Stimulated activated memory B cell treated with anti-CD40 and anti-IgM and Interleukin-4, amounts not matched to agents 10 μg/mL and 1 μg/mL and 100 μg/mL, for 72 hours (primary cell): ENCODE data around the gene ERLEC1.
"Not testable (repeated sequence)": the region's sequence is repeated elsewhere in the genome, so short reads cannot be mapped to it uniquely, and the experiment has no call there.

ENCODE experiments used
- ATAC-seq: fragments of 150-1000 bp; cut with Tn5 transposase; 2 replicates; pipeline ENCODE4 v1.10.0; 2021
- H3K27ac Mint-ChIP-seq: one replicate; pipeline ENCODE4 v1.8.0; 2022; ENCODE audit warnings: mild to moderate bottlenecking, mixed read lengths
- H3K27me3 Mint-ChIP-seq: one replicate; pipeline ENCODE4 v1.8.0; 2022; ENCODE audit warnings: mixed read lengths
- H3K36me3 Mint-ChIP-seq: one replicate; pipeline ENCODE4 v1.8.0; 2022; ENCODE audit warnings: mixed read lengths
- H3K4me1 Mint-ChIP-seq: one replicate; pipeline ENCODE4 v1.8.0; 2022; ENCODE audit warnings: mixed read lengths
- H3K4me3 Mint-ChIP-seq: one replicate; pipeline ENCODE4 v1.8.0; 2022; ENCODE audit warnings: mild to moderate bottlenecking, moderate library complexity, mixed read lengths
- H3K9me3 Mint-ChIP-seq: one replicate; pipeline ENCODE4 v1.8.0; 2022; ENCODE audit warnings: mixed read lengths

Gene ERLEC1, protein sequence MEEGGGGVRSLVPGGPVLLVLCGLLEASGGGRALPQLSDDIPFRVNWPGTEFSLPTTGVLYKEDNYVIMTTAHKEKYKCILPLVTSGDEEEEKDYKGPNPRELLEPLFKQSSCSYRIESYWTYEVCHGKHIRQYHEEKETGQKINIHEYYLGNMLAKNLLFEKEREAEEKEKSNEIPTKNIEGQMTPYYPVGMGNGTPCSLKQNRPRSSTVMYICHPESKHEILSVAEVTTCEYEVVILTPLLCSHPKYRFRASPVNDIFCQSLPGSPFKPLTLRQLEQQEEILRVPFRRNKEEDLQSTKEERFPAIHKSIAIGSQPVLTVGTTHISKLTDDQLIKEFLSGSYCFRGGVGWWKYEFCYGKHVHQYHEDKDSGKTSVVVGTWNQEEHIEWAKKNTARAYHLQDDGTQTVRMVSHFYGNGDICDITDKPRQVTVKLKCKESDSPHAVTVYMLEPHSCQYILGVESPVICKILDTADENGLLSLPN

DNA sequence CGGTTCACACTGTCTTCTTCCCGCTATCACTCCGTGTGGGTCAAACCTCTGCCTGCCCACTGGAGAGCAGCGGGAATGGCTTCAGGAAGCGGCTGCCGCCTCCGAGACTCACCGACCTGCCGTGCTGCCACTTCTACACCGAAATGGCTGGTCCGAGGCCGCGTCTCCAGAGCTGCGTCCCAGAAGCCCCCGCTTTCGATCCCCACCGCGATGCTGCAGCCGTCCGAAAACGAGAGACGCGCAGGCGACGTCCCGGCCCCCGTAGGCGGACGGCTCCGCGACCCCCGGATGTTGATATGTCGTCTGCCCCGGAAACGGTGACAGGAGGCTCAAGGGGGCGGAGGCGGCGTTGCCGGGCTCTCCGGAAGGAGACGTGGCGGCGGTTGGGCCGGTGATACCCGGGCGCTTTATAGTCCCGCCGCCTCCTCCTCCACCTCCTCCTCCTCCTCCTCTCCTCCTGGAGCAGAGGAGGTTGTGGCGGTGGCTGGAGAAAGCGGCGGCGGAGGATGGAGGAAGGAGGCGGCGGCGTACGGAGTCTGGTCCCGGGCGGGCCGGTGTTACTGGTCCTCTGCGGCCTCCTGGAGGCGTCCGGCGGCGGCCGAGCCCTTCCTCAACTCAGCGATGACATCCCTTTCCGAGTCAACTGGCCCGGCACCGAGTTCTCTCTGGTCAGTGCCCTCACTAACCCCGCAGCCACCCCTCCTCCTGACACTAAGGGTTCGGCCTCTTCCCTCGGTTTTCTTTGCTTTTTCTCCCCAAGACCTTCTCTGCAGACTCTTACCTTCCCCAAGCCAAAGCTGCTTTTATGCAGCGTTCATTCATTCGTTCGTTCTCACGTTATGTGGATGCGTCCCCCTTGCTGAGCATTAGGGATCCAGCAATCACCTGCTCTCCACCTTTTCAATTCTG lies at the start of gene ERLEC1, which contains the start of gene ASB3:
ERLEC1 (plus strand) TSS at position 340 of the 909 bp plus-strand sequence; CDS start at position 507, 167 bp downstream.
ASB3 (minus strand) TSS at position 249 of the 909 bp plus-strand sequence. CDS start 21,381 bp downstream, outside the sequence.
- no peaks in the 10 kb centered on the region for H3K36me3 Mint-ChIP-seq
- ATAC-seq, result peak; percentile 99
- no peaks in the 10 kb centered on the region for H3K27me3 Mint-ChIP-seq
- peak within 1 kb of the TSS; percentile 93 for H3K4me3 Mint-ChIP-seq
- H3K27ac Mint-ChIP-seq, result peak within 1 kb of the TSS; percentile 87
- no peaks in the 10 kb centered on the region for H3K9me3 Mint-ChIP-seq
- peaks cover 41% of the 10 kb centered on the region for H3K4me1 Mint-ChIP-seq

DNA sequence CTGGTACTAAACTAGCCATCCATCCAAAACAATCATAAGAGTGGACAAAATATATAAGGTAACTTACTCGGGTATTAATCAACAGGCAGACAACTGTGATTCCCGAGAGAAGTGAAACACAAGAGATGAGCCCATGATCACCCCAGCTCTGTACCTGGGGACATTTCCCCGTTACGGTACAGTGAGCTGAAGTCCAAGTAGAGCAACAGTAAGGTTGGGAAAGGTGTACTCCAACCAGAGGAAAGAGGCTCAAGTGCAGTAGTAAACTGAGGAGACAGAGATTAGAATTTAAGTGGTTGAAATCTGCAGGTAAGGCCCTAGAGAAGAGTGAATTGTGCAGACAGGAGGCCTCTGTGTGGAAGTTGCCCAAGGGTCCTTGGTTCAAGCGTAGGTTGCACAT lies 49.8 kb upstream of the ERLEC1 start:
- H3K27me3 Mint-ChIP-seq, result no peaks in the 10 kb centered on the region
- H3K36me3 Mint-ChIP-seq, result peaks cover 50% of the 10 kb centered on the region
- no peak overlapping the region for H3K27ac Mint-ChIP-seq
- no peak overlapping the region for H3K4me3 Mint-ChIP-seq
- no peak for ATAC-seq
- peaks cover 26% of the 10 kb centered on the region for H3K4me1 Mint-ChIP-seq
- no peaks in the 10 kb centered on the region for H3K9me3 Mint-ChIP-seq

DNA sequence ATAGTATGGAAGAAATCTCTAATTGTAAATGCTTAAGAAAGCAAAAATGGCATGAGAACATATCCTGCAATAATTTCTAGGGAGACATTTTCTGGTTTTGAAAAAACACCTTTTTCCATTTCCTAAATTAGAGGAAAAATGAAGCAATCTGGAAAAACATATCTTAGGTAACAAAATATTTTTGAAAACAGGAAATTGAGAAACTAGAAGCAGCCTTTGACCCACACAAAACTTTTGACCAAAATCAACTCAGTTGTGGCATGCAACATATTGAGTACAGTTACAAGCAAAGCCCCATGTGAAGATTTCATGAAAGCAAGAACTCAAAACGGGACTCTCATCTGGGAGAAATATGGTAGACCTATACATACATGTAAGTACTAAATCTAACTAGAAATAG lies 47.8 kb upstream of the ERLEC1 start:
- no peak for ATAC-seq
- Mint-ChIP-seq H3K36me3 (peaks cover 53% of the 10 kb centered on the region), H3K27ac (no peak overlapping the region), H3K4me1 (peaks cover 27% of the 10 kb centered on the region), H3K9me3 (no peaks in the 10 kb centered on the region), H3K4me3 (no peak overlapping the region), H3K27me3 (no peaks in the 10 kb centered on the region)

DNA sequence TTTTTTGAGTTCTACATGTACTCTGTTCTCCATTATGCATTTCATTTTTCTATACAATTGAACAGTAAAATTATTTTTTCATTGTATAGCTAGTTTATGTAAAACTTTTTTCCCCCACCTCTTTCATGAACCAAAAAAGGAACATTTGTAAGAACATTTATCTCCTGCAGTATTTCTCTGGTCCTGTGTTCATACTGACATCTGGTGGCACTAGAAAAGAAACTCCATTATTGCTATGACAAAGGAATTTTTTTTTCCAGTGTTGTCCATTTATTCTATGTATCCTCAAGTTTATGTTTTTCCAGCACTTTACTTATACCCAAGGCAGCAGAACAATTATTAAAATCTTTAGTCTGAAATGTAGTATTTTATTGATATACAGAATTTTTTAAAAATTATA lies 46.7 kb upstream of the ERLEC1 start:
- no peaks in the 10 kb centered on the region for H3K9me3 Mint-ChIP-seq
- H3K4me3 Mint-ChIP-seq, result no peak overlapping the region
- peaks cover 22% of the 10 kb centered on the region for H3K4me1 Mint-ChIP-seq
- no peak for ATAC-seq
- peaks cover 47% of the 10 kb centered on the region for H3K36me3 Mint-ChIP-seq
- H3K27ac Mint-ChIP-seq, result no peak overlapping the region
- H3K27me3 Mint-ChIP-seq, result no peaks in the 10 kb centered on the region

DNA sequence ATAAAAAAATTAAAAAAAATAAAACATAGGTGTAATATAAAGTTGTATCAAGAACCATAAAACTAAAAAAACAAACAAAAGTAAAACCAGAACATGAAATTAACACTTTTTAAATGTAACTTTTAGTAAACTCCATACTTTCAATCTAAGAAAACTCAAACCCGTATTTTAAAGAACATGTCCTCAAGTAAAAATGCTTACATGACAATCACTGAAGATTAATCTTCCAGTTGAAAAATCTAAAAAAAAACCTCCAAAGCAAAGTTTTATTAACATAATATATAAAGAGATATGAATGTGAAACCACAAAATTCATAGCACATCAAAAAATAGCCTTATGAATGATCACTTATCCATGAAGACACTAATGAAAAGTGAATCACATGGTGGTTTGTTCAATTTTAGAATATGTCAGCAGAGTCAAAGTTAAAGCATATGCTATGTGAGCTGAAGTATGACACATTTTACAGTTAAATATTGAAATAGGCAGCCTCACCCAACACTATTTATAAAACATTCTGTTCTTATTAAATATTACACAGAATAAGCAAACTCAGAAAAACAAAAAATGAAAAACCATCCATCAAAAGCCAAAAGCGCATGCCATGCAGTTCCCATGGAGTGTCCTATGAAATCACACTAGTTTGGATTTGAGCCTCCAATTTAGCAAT lies 42.3 kb upstream of the ERLEC1 start:
- no peak overlapping the region for H3K4me3 Mint-ChIP-seq
- H3K27ac Mint-ChIP-seq, result no peak overlapping the region
- H3K9me3 Mint-ChIP-seq, result no peaks in the 10 kb centered on the region
- no peaks in the 10 kb centered on the region for H3K27me3 Mint-ChIP-seq
- ATAC-seq, result no peak
- H3K4me1 Mint-ChIP-seq, result peaks cover 26% of the 10 kb centered on the region
- peaks cover 54% of the 10 kb centered on the region for H3K36me3 Mint-ChIP-seq

DNA sequence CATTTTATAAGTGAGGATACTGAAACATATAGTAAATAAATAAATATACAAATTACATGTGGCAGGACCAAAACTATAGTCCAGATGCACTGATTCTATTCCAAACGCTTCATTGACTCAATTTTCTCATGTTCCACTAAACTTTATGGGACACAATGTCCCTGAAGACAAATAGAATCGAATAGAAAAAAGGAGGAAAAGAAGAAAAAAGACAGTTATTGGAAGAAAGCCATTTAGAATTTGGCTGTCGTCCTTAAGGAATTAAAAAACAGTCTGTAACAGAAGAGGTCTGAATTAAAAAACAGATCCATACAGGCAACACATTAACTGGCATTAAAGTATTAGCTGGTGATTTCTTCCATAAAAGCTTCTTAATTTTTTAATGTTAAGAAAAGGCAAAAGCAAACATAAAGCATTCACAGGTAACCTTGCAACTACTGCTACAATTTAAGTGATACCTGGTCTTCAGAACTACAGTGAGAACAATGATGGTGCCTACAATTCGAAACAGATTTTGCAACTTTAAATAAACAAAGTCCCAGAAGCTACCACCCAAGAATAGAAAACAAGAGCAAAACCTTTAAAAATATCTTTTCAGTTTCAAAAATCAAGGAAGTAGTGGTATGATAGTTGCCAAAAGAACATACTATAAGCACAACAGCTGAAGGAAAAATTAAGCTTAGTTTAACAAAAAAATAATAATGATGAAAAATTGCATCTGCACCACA lies 36.6 kb upstream of the ERLEC1 start:
- peaks cover 20% of the 10 kb centered on the region for H3K4me1 Mint-ChIP-seq
- H3K27ac Mint-ChIP-seq, result peak overlapping the region; percentile 48
- H3K27me3 Mint-ChIP-seq, result no peaks in the 10 kb centered on the region
- ATAC-seq, result no peak
- H3K36me3 Mint-ChIP-seq, result peaks cover 37% of the 10 kb centered on the region
- no peak overlapping the region for H3K4me3 Mint-ChIP-seq
- no peaks in the 10 kb centered on the region for H3K9me3 Mint-ChIP-seq

DNA sequence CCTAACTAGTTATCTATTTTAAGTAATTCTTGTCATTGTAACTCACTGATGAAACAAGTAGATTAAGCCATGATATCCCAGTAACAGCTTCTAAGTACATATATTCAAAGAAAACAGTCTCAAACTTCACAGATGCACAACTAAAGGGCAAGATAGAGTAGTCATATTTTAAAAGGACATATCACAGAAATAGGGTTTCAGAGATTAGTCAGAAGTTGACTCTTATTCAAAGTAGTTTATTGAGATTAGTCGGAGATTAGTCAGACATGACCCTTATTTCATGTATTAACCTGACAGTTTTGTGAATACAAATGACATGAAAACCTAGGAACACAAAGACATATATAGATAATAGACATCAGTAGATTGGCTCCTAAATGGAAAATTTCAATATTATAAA lies 35.1 kb upstream of the ERLEC1 start:
- peaks cover 39% of the 10 kb centered on the region for H3K36me3 Mint-ChIP-seq
- peak; percentile 86 for ATAC-seq
- no peak overlapping the region for H3K4me3 Mint-ChIP-seq
- no peaks in the 10 kb centered on the region for H3K9me3 Mint-ChIP-seq
- no peaks in the 10 kb centered on the region for H3K27me3 Mint-ChIP-seq
- H3K4me1 Mint-ChIP-seq, result peaks cover 16% of the 10 kb centered on the region
- H3K27ac Mint-ChIP-seq, result peak overlapping the region; percentile 20

DNA sequence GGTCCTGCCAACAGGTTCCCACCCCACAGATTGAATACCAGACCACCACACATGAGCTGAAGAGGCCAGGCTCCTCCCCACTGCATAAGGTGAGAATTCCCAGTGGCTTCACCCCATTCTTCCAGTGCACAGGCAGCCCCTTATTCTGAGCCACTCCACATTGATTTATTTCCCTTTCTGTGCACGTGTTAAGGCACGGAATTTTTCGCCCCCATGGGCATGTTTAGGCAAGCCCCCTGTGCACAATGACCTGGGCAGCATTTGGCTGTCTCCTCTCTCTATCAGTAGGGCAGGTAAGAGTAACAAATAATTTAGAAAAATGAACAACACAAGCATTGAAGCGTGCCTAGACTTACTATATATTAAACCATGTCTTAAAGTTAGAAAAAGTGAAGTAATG lies 34.5 kb upstream of the ERLEC1 start:
- no peak for ATAC-seq
- peaks cover 44% of the 10 kb centered on the region for H3K36me3 Mint-ChIP-seq

DNA sequence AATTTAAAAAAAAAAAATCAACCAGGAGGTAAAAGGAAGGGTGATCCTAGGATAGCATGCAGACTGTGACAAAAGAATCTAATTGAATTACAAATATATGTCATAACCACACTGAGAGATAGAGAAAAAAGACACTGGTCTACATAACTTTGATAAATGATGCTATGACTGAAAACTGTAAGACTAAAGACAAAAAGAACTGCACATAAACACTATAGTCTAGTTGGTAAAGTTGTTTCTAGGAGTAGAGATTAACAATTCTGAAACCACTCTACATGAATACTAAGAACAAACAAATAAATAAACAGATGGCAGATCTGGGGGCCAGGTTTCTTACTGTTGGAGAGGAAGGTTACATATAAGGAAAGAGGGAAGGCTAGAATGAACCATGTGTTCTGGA lies 33.8 kb upstream of the ERLEC1 start:
- Mint-ChIP-seq H3K27me3 (no peaks in the 10 kb centered on the region), H3K4me1 (peaks cover 16% of the 10 kb centered on the region), H3K4me3 (no peak overlapping the region), H3K27ac (peak overlapping the region; percentile 20), H3K36me3 (peaks cover 44% of the 10 kb centered on the region), H3K9me3 (no peaks in the 10 kb centered on the region)
- no peak for ATAC-seq

More for the DNA sequence above, 34.5 kb upstream of the ERLEC1 start:
- Mint-ChIP-seq H3K27me3 (no peaks in the 10 kb centered on the region), H3K4me1 (peaks cover 16% of the 10 kb centered on the region), H3K27ac (peak overlapping the region; percentile 20), H3K4me3 (no peak overlapping the region), H3K9me3 (no peaks in the 10 kb centered on the region)

DNA sequence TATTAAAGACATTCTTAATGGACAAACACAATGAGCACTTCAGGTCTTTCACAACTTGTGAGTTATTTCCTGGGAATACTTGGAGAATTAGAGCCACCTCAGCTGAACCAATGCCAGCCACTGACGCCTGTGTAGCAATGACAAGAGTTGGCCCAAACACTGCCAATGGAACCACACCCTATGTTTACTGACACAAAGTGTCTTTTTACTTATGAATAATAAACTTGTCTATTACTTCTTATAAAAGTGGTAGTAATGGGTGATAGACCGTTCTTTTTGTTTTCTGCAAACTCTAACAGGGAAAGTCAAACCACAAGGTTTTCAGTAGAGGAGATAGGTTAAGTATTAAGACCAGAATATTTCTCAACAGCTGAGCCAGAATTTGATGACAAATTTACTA lies 31.7 kb upstream of the ERLEC1 start:
- Mint-ChIP-seq H3K4me3 (no peak overlapping the region), H3K4me1 (peaks cover 16% of the 10 kb centered on the region), H3K9me3 (no peaks in the 10 kb centered on the region), H3K36me3 (peaks cover 35% of the 10 kb centered on the region), H3K27me3 (no peaks in the 10 kb centered on the region), H3K27ac (no peak overlapping the region)
- no peak for ATAC-seq

DNA sequence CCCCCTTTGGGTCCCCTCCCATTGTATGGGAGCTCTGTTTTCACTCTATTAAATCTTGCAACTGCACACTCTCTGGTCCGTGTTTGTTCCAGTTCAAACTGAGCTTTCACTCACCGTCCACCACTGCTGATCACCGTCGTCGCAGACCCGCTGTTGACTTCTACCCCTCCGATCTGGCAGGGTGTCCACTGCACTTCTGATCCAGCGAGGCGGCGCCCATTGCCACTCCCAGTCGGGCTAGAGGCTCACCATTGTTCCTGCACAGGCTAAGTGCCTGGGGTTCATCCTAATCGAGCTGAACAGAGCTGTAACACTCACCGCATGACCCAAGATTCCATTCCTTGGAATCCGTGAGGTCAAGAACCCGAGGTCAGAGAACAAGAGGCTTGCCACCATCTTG lies 30.2 kb upstream of the ERLEC1 start:
- H3K9me3 Mint-ChIP-seq, result no peaks in the 10 kb centered on the region
- H3K4me3 Mint-ChIP-seq, result no peak overlapping the region
- H3K27me3 Mint-ChIP-seq, result no peaks in the 10 kb centered on the region
- no peak overlapping the region for H3K27ac Mint-ChIP-seq
- ATAC-seq, result no peak
- H3K4me1 Mint-ChIP-seq, result peaks cover 13% of the 10 kb centered on the region
- peaks cover 49% of the 10 kb centered on the region for H3K36me3 Mint-ChIP-seq

DNA sequence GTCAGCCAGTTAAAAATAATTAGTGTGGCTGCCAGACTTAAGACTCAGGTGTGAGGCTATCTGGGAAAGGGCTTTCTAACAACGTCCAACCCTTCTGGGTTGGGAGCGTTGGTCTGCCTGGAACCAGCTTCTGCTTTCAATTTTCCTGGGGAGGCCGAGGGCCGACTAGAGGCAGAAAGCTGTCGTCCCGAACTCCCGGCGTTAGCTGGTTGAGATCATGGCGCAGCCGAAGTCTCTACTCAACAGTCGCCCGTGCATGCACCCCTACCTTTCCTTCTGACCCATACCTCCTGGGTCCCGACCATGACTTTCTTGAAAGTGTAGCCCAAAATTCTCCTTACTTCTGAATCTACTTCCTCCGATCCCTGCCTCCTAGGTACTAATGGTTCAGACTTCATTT lies 29.6 kb upstream of the ERLEC1 start:
- H3K4me1 Mint-ChIP-seq, result peaks cover 10% of the 10 kb centered on the region
- H3K9me3 Mint-ChIP-seq, result not testable (repeated sequence)

DNA sequence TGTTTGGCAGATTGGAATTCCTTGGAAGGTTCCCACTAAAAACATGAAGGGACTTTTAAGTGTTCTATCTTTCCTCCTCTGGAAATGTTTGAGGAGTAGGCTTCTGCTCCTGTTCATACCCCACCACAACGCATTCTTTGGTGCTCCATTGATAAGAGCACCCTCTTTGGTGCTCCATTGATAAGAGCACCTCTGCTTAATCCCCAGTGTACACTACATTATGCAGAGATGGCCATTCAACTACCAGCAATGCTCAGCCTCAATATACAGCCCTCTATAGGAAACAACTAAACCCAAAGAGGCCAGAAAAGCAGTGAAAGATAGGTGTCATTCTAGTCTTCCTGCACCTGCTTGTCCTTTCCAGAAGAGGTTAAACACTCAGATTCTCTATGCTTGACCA lies 21.1 kb upstream of the ERLEC1 start:
- ATAC-seq, result no peak
- Mint-ChIP-seq H3K4me1 (peaks cover 18% of the 10 kb centered on the region), H3K27me3 (no peaks in the 10 kb centered on the region), H3K9me3 (no peaks in the 10 kb centered on the region), H3K4me3 (no peak overlapping the region), H3K27ac (no peak overlapping the region), H3K36me3 (peaks cover 27% of the 10 kb centered on the region)

More for the DNA sequence above, 29.6 kb upstream of the ERLEC1 start:
- ATAC-seq, H3K4me3 Mint-ChIP-seq, H3K27ac Mint-ChIP-seq, H3K27me3 Mint-ChIP-seq: not testable (repeated sequence)
- H3K36me3 Mint-ChIP-seq, result peaks cover 54% of the 10 kb centered on the region

DNA sequence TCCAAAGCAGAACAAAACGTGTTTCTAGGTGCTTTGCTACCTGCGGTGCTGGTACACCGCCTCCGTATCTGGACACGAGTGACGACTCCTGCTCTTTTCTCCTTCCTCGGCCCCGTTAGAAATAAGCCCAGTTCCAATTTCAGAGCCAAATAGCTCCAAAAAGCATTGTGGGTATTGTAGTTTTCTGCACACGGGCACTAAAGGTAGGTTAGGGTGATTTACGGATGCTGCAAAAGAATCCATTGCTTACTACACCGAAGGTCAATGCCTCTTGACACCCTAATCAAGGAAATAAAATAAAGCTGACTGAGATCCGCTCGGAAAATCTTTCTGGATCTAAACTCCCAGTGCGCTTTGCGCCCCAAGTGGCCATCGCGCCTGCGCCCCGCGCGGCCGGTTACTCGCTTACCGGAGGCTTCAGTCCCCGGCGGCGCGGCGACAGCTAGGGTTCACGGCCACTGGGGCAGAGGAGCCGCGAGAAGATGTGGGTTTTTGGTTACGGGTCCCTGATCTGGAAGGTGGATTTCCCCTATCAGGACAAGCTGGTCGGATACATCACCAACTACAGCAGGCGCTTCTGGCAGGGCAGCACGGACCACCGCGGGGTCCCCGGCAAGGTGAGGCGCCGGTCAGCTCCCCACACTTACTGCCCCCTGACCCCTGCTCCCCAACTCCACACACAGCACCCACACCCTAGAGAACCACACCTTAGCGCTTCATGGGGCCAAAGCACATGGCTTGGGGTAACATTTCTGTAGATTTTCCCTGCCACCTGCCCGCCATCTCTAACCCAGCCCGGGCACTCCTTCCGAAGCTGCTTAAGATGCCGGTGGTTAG lies 19.2 kb upstream of the ERLEC1 start, which contains the start of gene CHAC2:
CHAC2 (plus strand) TSS at position 400 of the 837 bp plus-strand sequence; CDS start at position 483, 83 bp downstream.
- H3K27ac Mint-ChIP-seq, result peak within 1 kb of the TSS; percentile 96
- peak; percentile 99 for ATAC-seq
- H3K27me3 Mint-ChIP-seq, result no peaks in the 10 kb centered on the region
- H3K36me3 Mint-ChIP-seq, result peaks cover 18% of the 10 kb centered on the region
- H3K9me3 Mint-ChIP-seq, result no peaks in the 10 kb centered on the region
- H3K4me1 Mint-ChIP-seq, result peaks cover 18% of the 10 kb centered on the region
- H3K4me3 Mint-ChIP-seq, result peak within 1 kb of the TSS; percentile 89
